KMS-11 (cell line): Measurements from ENCODE around the gene RTP4.

Experiments
- H2AFZ ChIP-seq: fragments of 200-600 bp; sonication (generic); 2 replicates; pipeline ENCODE4 v1.6.1; 2016; ENCODE audit warnings: antibody characterized with exemption, mixed run types, low read depth
- H3K27ac ChIP-seq: fragments of 200-600 bp; sonication (generic); 2 replicates; pipeline ENCODE4 v1.6.1; 2016; ENCODE audit warnings: mild to moderate bottlenecking, mixed run types
- H3K27me3 ChIP-seq: fragments of 200-600 bp; sonication (generic); 2 replicates; pipeline ENCODE4 v1.6.1; 2017; ENCODE audit warnings: mild to moderate bottlenecking, low read depth, mixed run types, moderate library complexity; ENCODE audit not compliant: insufficient read depth
- H3K36me3 ChIP-seq: fragments of 200-600 bp; sonication (generic); 2 replicates; pipeline ENCODE4 v1.6.1; 2017; ENCODE audit warnings: mild to moderate bottlenecking, mixed run types; ENCODE audit not compliant: insufficient read depth
- H3K4me1 ChIP-seq: fragments of 200-600 bp; sonication (generic); 2 replicates; pipeline ENCODE4 v1.6.1; 2016; ENCODE audit warnings: mild to moderate bottlenecking, low read depth, mixed run types; ENCODE audit not compliant: poor library complexity, severe bottlenecking
- H3K4me2 ChIP-seq: fragments of 200-600 bp; sonication (generic); 2 replicates; pipeline ENCODE4 v1.7.0; 2016; ENCODE audit warnings: mild to moderate bottlenecking, mixed run types
- H3K4me3 ChIP-seq: fragments of 200-600 bp; sonication (generic); IDR thresholded peaks from 2 replicates; pipeline ENCODE4 v1.6.1; 2017; ENCODE audit warnings: low read depth, low read length, mixed read lengths; ENCODE audit not compliant: insufficient read depth
- H3K79me2 ChIP-seq: fragments of 200-600 bp; sonication (generic); 2 replicates; pipeline ENCODE4 v1.6.1; 2016; ENCODE audit warnings: low read depth, mixed run types; ENCODE audit not compliant: insufficient read depth
- H3K9ac ChIP-seq: fragments of 200-600 bp; sonication (generic); 2 replicates; pipeline ENCODE4 v1.6.1; 2016; ENCODE audit warnings: mild to moderate bottlenecking, mixed run types
- H4K20me1 ChIP-seq: fragments of 200-600 bp; sonication (generic); 2 replicates; pipeline ENCODE4 v1.6.1; 2016; ENCODE audit warnings: mild to moderate bottlenecking, mixed run types; ENCODE audit not compliant: insufficient read depth
- CTCF ChIP-seq: fragments of 200-600 bp; sonication (generic); conservative IDR thresholded peaks from 2 replicates; pipeline ENCODE4 v1.6.1; 2017; ENCODE audit warnings: low read depth, mild to moderate bottlenecking, antibody characterized with exemption, low read length, moderate library complexity, mixed read lengths

RTP4 gene

GRCh38 chr3:187334904-187335303 is 33.3 kb upstream of the RTP4 start:
- Histone ChIP-seq H3K4me1 (no peaks in the 10 kb centered on the region), H3K27me3 (no peaks in the 10 kb centered on the region)
- TF ChIP-seq CTCF = no peak

GRCh38 chr3:187336322-187336721 is 31.9 kb upstream of the RTP4 start:
- Histone ChIP-seq H3K9ac (no peak overlapping the region), H3K4me1 (no peaks in the 10 kb centered on the region), H3K27ac (no peak overlapping the region), H2AFZ (no peak overlapping the region), H4K20me1 (no peaks in the 10 kb centered on the region), H3K79me2 (no peaks in the 10 kb centered on the region), H3K4me3 (no peak overlapping the region), H3K36me3 (no peaks in the 10 kb centered on the region), H3K27me3 (no peaks in the 10 kb centered on the region), H3K4me2 (no peak overlapping the region)
- TF ChIP-seq CTCF = no peak

More at GRCh38 chr3:187334904-187335303, 33.3 kb upstream of the RTP4 start:
- no peaks in the 10 kb centered on the region for H3K36me3 ChIP-seq
- no peak overlapping the region for H3K4me2 ChIP-seq
- H3K4me3 ChIP-seq = no peak overlapping the region
- H3K79me2 ChIP-seq = no peaks in the 10 kb centered on the region
- H4K20me1 ChIP-seq = no peaks in the 10 kb centered on the region
- no peak overlapping the region for H2AFZ ChIP-seq
- H3K9ac ChIP-seq = no peak overlapping the region
- H3K27ac ChIP-seq = no peak overlapping the region

GRCh38 chr3:187340578-187340977 is 27.6 kb upstream of the RTP4 start:
- no peaks in the 10 kb centered on the region for H3K79me2 ChIP-seq
- no peaks in the 10 kb centered on the region for H3K36me3 ChIP-seq
- H4K20me1 ChIP-seq = no peaks in the 10 kb centered on the region
- TF ChIP-seq CTCF = no peak
- no peaks in the 10 kb centered on the region for H3K4me1 ChIP-seq
- no peak overlapping the region for H3K27ac ChIP-seq
- no peak overlapping the region for H2AFZ ChIP-seq
- H3K9ac ChIP-seq = no peak overlapping the region
- H3K27me3 ChIP-seq = no peaks in the 10 kb centered on the region
- H3K4me3 ChIP-seq = no peak overlapping the region
- no peak overlapping the region for H3K4me2 ChIP-seq

- H3K36me3 ChIP-seq = no peaks in the 10 kb centered on the region
- H3K4me3 ChIP-seq = no peak overlapping the region
- no peak overlapping the region for H3K9ac ChIP-seq
- H3K4me2 ChIP-seq = no peak overlapping the region
- no peaks in the 10 kb centered on the region for H3K27me3 ChIP-seq
- H3K27ac ChIP-seq = no peak overlapping the region
- H3K4me1 ChIP-seq = no peaks in the 10 kb centered on the region
- H3K79me2 ChIP-seq = no peaks in the 10 kb centered on the region
- no peak overlapping the region for H2AFZ ChIP-seq
- TF ChIP-seq CTCF = no peak
- no peaks in the 10 kb centered on the region for H4K20me1 ChIP-seq
Observed at GRCh38 chr3:187342255-187342654, 25.9 kb upstream of the RTP4 start.
